ENCODE measurements around the gene TOX3.

Gene TOX3

DNA sequence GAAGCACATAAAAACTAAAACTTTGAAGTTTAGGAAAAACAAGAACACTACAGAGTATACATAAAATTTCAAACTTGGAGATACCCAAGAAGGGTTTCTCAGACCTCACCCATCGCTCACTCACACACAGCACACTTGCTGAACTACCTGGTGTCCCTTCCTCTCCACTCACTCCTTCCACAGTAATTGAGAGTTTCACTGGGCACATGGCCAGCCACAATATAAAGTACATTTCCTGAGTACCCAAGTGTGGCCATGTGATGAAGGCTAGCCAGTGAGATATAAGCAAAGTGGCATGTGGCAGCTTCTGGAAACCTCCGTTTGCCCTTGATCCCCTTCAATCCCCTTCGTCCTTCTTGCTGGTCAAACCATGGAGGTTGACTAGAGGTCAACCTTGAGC is 11.9 kb downstream of the TOX3 start:
- no peak for DNase-seq

DNA sequence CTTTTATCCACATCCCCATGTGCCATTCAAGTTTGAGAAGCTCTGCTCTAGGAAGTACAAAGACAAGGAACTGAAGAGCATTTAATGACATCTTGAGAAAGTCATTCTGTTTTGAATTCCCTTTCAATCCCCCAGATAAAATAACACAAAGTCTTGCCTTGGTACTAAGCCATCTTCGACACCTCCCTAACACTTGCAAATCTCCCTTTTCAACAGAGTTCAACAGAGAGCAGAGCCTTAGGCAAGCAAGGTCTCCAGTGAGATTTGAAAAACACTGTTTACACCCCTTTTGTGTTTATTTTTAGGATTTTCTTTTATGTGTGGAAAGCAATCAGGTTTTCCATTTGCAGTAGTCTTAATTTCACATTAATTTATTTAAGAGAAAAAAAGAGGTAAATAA is 13.6 kb downstream of the TOX3 start:
- DNase-seq, result no peak

DNA sequence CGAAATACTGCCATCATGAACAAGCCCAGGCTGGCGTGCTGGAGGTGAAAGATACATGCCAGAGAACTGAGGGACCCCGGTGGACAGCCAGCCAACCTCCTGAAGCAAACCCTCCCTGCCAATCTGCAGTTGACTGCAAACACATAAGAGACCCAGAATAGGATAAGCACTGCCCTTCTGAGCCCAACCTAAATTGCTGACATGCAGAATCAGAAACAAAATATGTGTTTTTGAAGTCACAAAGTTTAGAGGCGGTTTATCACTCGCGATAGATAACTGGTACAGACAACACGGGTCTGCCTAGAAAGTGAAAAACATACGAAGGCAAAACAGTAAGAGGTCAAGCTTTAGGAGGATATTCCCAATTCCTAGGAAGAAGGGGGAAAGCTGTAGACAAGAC is 14.6 kb downstream of the TOX3 start:
- DNase-seq, result no peak

DNA sequence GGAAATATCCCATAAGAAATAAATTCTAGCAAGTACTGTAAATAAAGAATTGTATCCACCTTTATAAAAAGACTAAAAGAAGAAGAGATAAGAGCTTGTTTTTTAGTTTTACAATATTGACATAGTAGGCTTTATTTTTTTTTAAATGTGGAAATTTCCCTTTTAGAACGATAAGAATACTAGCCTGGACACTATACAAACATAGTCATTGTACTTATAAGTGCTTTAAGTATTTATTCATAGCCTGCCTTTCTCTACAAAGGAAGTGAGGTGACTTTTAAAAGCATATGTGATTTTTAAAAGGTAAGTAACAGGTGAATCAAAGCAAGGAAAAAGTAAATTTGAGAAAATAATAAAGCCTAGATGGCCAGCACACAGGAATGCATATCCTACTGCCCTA is 17.7 kb downstream of the TOX3 start:
- DNase-seq, result no peak

DNA sequence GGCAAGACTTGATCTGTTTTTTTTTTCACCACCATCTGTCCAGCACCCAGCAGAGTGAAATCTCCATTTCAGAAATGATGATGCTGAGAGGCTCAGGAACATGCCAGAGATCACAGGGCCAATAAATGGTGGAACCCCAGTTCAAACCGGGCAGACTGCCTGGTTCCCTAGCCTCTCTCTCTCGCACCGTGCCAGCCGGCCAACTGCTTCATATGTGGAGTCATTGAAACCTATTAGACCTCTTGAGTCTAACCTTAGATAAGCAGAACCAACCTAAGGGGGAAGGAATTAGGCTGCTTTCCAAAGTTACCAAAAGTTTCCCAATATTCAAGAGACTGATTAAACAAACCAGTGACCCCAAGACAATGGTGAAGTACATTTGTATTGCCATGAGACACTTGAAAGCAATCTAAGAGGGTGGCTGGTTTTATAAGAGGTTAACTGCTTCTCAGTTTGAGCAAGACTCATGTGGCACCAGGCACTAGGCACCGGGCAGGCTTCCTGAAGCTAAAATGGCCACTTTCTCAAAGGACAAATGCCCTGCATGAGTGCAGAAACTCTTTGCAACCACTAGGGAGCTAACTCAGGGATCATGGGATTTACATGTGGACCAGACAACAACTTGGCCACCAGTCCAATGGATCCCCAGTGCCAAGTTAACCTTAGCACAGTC is 18.4 kb downstream of the TOX3 start:
- no peak for DNase-seq

DNA sequence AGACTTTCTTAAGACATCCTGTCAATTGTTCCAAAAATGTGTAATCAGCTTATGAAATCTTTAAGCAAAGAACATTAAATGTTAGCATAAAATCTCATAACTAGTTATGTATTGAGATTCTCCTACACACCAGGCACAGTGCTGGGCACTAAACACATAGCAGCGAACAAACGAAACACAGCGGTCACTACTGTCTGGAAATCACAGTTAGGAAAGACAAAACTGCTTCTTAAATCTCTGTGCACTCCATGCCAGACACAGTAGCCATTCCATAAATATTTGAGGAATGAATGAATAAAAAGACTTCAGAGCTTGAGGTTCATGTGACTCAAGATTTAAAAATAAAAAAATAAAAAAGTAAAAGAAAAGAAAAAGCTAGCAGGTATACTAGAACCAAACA is 20.1 kb downstream of the TOX3 start:
- no peak for DNase-seq

DNA sequence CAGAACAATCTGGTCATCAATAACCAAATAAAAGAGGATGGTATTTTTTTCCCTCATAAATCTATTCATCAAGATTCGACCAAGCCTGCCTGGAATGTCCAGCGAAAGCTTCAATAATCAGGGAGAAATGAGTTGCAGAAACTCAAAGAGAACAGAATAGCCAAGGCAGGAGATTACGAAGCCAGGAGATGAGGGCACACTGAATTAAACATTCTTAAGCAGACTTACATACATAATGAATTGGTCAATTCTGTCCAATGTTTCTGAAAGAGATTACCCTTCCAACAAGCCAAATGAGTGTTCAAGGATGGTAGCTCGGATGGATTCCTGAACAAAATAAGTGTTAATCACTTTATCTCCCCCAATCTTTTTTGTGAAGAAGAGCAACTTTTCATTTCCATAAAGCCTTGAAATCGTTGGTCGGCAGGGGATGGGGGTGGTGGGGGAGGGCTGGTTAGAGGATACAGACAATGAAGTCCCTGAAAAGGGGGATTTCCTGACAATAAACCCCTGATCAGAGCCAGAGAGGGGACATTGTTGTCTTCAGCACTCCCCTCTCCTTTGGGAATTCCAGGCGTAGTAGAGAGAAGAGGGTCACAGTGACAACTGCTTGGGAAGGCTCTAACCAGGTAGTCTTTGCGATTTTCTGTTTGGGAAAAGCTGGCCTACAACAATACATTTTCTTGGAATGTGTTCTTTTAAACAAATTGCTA is 20.7 kb downstream of the TOX3 start:
- no peak for DNase-seq

DNA sequence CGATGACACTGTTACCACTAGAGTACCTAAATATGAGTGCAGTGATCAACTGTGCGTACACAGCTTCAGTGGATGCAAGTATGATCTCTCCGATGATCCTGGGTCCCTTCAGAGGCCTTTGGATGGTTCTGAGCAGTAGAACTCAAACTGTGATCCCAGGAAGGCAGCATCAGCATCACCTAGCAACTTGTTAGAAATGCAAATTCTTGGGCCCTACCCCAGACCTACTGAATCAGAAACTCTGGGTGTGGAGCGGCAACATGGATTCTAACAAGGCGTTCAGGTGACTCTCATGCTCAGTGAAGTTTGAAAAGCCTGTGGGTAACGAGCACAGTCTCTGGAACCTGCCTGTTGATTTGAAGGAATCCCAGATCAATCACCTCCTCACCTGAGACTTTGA is 25.4 kb downstream of the TOX3 start:
- DNase-seq, result no peak

DNA sequence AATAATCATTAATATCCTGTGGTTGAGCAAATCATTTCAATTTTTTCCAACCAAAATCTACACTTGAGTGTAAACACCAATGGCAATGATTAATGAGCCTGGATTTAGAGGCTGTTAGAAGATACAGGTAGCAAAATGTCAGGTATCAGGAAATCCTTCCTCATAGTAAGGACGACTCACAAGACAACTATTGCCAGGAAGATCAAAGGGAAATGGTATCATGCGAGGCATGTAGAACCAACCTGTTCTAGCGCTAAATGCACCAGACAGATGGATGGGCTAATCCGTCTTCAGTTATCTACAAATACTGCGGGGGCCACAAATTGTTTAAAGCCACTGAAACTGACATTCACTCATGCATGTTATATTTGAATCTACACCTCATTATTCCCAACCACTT is 28.1 kb downstream of the TOX3 start:
- no peak for DNase-seq

DNA sequence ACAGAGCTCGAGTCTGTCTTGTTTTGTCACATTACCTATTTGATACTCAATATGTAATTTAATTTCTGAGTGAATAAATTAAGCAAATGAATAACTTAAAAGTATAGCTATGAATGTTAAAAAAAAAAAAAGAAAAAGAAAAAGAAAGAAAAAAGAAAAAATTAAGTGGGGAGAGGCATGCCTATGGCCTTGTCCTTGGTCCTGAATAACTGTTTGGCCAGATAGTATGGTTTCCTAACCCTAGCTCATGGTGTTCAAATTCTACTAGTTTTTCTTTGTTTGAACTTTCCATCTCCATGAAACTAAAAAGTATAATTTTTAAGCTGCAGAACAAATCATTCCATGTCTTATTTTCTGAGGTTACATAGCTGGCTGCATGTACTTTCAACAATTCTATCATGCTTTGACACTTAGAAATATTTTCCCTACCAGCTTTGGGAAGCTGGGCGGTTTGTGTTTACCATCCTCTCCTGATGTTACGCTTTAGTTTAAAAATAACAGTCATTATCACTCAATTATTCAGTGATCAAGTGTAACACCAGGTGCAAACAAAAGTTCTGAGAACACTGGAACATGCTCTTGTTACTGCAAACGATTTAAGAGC is 31.8 kb downstream of the TOX3 start:
- no peak for DNase-seq

DNA sequence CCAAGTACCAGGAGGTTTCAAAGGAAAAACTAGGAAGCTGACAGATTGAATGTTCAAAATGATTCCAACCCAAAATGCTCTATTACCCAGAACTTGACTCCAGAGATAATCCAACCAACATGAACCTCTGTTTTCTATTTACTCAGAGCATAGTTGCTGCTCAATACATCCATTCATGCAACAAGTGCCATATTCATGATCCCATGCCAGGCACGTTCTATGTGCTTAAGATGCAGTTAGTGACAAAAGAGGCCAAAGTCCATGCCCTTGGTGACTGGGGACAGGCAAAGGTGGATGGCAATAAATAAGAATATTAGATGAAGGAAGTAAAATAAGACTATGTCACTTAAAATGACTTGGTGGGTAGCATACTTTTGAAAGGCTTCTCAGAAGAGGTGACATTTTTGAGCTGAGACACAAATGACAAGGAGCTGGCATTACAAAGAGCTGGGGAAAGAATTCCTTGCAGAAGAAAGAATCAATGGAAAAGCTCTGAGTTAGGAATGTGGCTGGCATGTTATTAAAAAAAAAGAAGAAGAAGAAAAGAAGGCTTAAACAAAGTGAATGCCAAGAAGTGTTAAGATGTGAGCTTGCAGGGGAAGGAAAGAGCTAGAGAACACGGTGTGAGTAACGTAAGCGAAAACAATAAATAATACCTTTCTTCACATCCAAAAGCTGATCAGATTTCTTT is 34.5 kb downstream of the TOX3 start:
- no peak for DNase-seq

DNA sequence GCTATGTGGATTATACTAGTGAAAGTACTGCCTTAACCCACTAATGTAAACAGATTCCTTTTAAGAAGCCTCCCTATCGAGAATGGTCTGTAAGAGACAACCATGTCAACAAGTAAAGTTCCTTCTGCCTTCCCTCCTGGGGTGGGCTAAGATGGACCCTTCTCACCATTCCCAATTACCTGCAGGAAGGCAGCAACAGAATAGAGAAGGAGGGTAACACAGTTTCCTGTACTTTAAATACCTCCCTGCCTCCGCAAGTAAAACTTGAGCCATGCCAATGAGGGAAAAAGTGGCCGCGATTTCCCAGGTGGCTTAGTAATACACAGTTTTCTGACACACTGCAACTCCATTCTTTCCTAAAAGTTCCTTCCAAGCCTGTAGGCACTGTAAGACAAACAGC is 45.2 kb downstream of the TOX3 start:
- no peak for DNase-seq

DNA sequence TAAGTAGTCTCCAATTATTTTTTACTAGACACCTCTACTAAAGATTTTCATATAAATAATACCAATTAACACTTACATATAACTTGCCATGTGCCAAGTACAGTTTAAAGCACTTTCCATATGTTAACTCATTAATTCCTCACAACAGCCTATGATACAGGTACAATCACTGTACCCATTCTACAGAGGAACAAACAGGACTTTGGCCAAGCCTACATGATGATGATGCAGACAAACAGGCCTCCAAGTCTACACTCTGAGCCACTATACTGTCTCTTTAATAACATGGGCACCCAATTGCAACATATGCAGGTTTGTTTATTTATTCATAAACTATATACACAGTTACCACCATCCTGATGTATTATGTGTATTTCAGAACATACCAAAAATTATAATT is 46.0 kb downstream of the TOX3 start:
- no peak for DNase-seq

DNA sequence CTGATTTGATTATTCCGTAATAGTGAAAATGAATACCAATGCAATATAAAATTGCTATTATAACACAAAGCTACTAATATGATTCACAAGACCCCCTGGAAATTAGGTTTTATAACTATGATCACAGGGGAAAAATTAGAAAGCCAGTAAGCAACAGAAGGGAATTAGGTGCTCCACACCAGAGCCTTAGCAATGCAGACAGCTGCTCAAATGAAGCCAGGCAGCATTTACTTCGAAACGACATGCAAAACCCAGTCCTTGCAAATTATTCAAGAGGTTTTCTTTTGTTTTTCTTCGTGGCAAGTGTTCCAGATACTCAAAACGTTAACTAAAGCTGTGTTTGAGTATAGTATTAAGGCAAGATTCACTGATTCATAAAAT is 47.9 kb downstream of the TOX3 start:
- no peak for DNase-seq

DNA sequence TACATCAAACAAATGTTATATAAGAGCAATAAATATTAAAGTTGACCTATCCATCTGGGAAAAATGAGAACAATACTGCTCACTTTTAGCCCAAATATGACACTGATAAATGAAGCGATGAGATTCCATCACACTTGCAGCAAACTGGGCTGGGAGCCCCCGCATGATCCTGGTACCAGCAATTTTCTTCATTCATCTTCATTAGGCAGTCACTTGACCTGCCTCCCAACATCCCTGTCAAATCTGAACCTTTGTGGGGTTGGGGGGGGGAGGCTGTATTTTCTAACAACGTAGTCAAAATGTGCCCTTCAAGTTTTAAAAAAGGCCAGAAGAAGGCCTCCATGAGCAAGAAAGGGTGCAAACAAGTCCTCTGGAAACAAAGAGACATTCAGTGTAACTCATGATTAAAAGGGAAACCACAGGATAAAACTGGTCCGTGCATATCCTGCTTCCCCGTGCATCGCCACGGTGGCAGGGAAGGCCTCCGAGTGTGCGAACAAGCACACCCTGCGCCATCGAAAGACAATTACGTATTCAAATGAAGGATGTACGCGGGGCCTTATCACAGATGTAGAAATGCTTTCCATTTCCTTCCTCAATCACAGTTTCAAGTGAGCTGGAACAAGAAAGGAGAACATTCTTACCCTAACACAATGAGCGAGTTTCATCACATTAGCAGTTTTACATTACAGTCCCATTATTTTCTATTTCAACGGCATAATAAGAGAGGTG is 48.4 kb downstream of the TOX3 start:
- peak; percentile 18 for DNase-seq

DNA sequence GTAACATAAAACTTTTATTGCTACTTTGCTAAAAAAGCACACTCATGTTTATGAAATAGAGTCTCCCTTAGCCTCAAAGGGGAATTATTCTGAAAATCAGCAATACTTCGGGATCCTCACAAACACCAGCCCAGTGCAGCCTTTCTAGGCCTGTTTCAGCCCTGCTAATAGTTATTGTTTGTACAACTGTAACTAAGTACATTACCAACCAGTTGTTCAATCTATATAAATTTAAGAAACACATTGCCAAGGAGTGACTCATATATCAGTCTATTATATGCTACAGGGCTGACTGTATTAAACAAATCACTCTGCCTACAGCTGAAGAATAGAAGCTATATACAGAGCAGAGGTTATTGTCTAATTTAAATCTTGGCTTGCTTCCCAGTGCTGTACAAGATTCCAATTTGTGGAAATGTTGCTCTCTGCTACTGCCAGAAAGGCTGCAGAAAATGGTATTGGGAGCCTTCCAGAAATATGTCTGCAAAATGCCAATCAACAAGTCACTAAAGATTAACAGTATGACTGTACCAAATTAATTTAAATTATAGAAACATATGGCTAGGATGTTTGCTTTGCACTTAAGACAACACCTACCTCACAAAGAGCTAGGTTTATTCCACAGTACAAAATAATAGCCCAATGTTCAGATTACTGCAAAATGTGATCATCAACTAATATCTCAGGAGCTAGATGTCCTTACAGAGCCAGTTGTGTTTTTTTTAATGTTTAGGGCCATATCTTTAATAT is 49.7 kb downstream of the TOX3 start:
- peak; percentile 23 for DNase-seq

DNA sequence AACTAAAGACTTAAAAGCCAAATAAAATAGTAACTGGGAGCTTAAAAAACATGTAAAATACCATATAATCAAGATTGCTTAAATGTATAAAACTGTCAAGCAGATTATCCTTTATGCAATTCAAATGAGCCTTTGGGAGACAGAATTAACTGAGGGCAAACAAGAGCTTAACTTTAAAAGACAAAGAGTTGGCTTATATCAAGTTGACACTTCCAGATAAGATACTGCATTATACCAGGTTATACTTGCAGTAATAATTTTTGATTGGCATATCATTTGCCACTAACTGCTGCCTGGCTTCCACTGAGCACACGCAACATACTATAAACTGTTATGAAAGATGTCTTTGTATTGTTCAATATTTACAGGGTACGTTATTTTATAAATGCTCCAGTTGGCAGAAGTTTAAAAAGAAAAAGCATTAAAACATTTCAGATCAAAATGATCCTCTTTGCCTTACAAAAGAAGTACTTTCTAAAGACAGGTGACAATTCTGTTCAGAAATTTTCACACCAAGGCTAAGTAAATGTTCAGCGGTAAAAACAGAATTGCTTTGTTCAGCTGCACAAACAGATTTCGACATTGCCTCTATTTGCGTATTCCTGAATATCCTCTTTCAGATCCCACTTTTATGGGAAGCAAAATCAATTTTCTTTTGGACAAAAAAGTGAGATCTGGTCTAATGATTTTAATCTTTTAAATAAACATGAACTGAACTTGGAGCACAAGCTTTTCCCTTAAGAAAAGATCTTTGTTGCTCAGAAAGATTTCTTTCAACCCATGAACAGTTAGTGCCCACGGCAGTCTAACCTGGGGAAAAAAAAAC is 50.7 kb downstream of the TOX3 start:
- no peak for DNase-seq

DNA sequence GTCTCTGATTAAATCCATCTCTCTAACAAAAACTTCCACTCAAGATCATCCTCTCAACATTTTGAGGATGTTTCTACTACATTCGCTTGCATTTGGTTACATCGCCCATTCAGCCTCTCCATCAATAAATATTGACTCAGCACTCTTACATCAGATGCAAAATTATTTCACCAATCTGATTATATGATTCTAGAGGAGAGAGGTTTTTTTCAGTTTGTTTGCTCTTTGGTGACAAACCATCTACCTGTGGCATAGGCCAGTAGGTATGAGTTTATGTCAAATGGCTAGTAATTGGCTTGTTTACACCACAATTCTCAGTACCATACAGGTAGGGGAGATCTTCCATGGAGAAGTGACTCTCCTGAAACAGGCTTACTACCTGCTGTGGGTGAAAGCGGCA is 52.3 kb downstream of the TOX3 start:
- DNase-seq, result no peak

DNA sequence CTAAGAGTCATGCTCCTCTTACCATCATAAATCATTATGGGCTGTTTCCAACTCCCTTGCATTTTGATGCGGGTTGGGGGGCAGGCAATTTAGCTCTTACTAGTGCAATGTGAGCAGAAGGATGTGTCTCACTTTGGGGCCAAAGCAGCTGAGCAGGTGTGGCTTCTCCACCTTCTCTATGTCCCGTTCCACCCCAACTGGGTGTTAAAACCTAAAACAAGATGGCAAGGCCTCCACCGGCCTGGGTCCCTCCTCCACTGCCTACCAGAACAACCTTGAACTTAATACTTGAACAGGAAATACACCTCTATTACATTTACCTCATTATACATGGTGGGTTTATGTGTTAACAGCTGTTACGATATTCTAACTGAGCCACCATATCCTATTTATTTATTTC is 52.8 kb downstream of the TOX3 start:
- DNase-seq, result no peak

DNA sequence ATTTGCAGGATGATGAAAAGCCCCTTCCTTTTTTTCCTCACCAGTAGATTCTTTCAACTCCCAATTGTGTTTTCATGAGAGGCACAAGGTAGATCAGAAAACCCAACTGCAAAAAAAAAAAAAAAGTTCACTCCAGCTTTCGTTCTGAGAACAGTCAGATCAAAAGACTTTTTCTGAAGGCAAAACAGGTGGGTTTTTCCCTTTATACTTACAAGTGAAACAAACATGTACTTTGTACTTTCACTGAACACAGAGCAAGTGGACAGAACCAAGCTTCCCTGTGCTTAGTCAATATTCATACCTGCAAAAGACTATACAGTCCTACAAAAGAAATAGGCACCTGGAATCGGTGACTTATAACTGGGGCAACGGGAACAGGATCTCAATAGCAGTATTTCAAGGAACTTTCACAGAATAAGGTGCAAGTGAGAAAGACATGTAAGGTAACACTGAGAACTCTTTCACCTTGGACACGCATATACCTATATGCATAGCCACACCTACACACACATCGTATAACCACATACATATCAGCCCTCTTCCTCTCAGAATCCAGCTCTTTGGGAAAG is 54.1 kb downstream of the TOX3 start:
- no peak for DNase-seq

DNA sequence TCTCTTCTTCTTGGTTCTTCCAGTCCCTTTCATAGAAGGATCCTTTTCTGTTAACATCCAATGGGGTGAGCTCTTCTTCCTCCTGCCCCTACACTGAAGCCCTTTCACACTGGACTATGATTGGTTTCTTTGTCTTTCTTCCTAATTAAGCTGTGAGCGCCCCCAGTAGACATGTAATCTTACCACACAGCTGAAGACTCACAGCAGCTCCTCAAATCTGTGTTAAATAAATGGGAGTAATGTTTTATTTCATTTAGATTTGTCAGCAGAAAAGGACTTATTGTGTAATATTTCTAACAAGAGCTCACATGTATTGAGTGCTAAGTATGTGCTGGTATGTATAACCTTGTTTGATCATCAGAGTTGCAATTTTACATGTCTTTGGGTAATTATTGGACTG is 55.7 kb downstream of the TOX3 start:
- no peak for DNase-seq

Measured in right hindlimb (tissue), 1 donor.